ENCODE data around the gene ETNK2. TPM values are rescaled to one million over a fixed set of nuclear protein-coding genes. Genes with fewer than 3 reads are reported as not detected.

Gene ETNK2
- total and polyA plus RNA-seq, 2 of the 4 experiments (the other 2 are of a cell fraction) = 18.9 to 26.0 TPM

- TF ChIP-seq CEBPB (IDR thresholded peaks at IDR 0.05; ENCODE audit: low read depth, low read length) = no peak
Observed at GRCh38 chr1:204128464-204128963, 23.3 kb downstream of the ETNK2 start (continued).

- Histone ChIP-seq H3K4me1 (ENCODE audit: control insufficient read depth, insufficient read depth, low read length) (peaks cover 19% of the 10 kb centered on the region), H3K4ac (ENCODE audit: low read depth, low read length) (peak overlapping the region; percentile 70), H2BK20ac (ENCODE audit: low read depth, low read length) (peak overlapping the region; percentile 55; the same call in 1 of the 2 replicates), H4K5ac (ENCODE audit: low read depth, low read length) (no peak overlapping the region), H3K36me3 (ENCODE audit: control insufficient read depth, insufficient read depth, low read length) (peaks cover 5% of the 10 kb centered on the region), H3K9ac (ENCODE audit: low read depth, low read length) (no peak overlapping the region), H2AK5ac (ENCODE audit: low read depth, low read length) (peak overlapping the region; percentile 78), H3K18ac (ENCODE audit: low read depth, low read length) (no peak overlapping the region), H4K20me1 (ENCODE audit: insufficient read depth, low read length) (no peaks in the 10 kb centered on the region), H2BK15ac (ENCODE audit: low read depth, low read length) (peak overlapping the region; percentile 39; the same call in 1 of the 3 replicates), H2BK5ac (ENCODE audit: low read depth, low read length, poor library complexity, severe bottlenecking) (no peak overlapping the region), H3K56ac (ENCODE audit: extremely low read depth, insufficient read depth, low read length) (no peak overlapping the region), H2AFZ (replicated peaks; ENCODE audit: low read length, poor library complexity) (peak overlapping the region; percentile 35), H2BK120ac (ENCODE audit: low read depth, low read length) (no peak overlapping the region; the same call in 1 of the 2 replicates), H3K9me1 (ENCODE audit: insufficient read depth, low read length) (peaks cover 14% of the 10 kb centered on the region), H3K27ac (ENCODE audit: insufficient read depth, low read length) (no peak overlapping the region), H3K27me3 (ENCODE audit: control insufficient read depth, insufficient read depth, low read length) (no peaks in the 10 kb centered on the region), H4K91ac (ENCODE audit: insufficient read depth, low read depth, low read length) (peak overlapping the region; percentile 61; the same call in 1 of the 2 replicates), H3K14ac (replicated peaks; ENCODE audit: low read depth, low read length) (0 out of 2 replicates have a peak overlapping the region, but pooled peaks have one; percentile 31), H3K23ac (ENCODE audit: low read depth, low read length) (no peak overlapping the region), H3K9me3 (ENCODE audit: control insufficient read depth, insufficient read depth, low read length) (no peaks in the 10 kb centered on the region), H4K8ac (ENCODE audit: low read depth in 2 of 2, low read length in 2 of 2) (peak overlapping the region in 1 of 2 experiments; percentile 76; a peak in 2 of 4 replicates), H3K4me2 (ENCODE audit: low read depth, low read length) (no peak overlapping the region; the same call in 1 of the 2 replicates), H3K4me3 (ENCODE audit: insufficient read depth, low read depth, low read length) (no peak overlapping the region), H3K79me1 (ENCODE audit: low read depth in 1 of 2, low read length in 2 of 2) (no peaks in the 10 kb centered on the region), H2AK9ac (replicated peaks; ENCODE audit: low read depth, low read length, poor library complexity) (peak overlapping the region; percentile 76)
- WGBS, 2 experiments (ENCODE audit: extremely low coverage in 2 of 2, insufficient read length in 1 of 2) = 60% methylated on average over 1 of the region's 5 CpGs; no CpG with 5 or more reads in 1 of the 2 experiments
- ATAC-seq (ENCODE audit: low read depth) (peak; percentile 59), DNase-seq (peak; percentile 88)
- intact Hi-C loops (cut with micrococcal nuclease) = loop anchor here (1.0 to 2.0 kb wide), 4 partner anchors 54 to 267 kb away; partner anchors contain the start of genes SNRPE and SOX13
- ChIA-PET POLR2A (ENCODE audit: unreplicated experiment) (interaction anchor here (0.5 to 1.0 kb wide), 2 partner anchors 10 to 256 kb away, joined by 3 to 8 read pairs; no protein-coding TSS in a partner anchor), CTCF (interaction anchor here (0.6 to 7.8 kb wide), 10 partner anchors 18 to 284 kb away, joined by 3 to 95 read pairs (median 4); partner anchors contain the start of gene SOX13)
- no TSS peak for BruUV-seq (replicated peaks)
- dilution Hi-C loops (cut with HindIII; ENCODE audit: low sequenced_read_pairs, unreplicated experiment) = loop anchor here (25.0 kb wide), 1 partner anchor 265 kb away; the partner anchor contains the start of gene SNRPE
- in situ Hi-C loops (cut with MboI; ENCODE audit: low sequenced_read_pairs) = loop anchor here (5.0 kb wide), 1 partner anchor 255 kb away; no protein-coding TSS in a partner anchor
- TF ChIP-seq NFE2L2 (IDR thresholded peaks at IDR 0.05; ENCODE audit: low read depth, low read length) (no peak), CTCF (conservative IDR thresholded peaks at IDR 0.05; ENCODE audit: low read depth, low read length) (peak; percentile 99), CHD1 (IDR thresholded peaks at IDR 0.05; ENCODE audit: low read depth, low read length) (no peak), MAZ (IDR thresholded peaks at IDR 0.05; ENCODE audit: borderline replicate concordance, low read depth, low read length) (peak; percentile 80; the same call in 1 of the 2 replicates), ELK1 (IDR thresholded peaks at IDR 0.05; ENCODE audit: borderline replicate concordance, low read depth, low read length) (no peak), FOS (IDR thresholded peaks at IDR 0.05; ENCODE audit: low read depth, low read length) (no peak), USF2 (IDR thresholded peaks at IDR 0.05; ENCODE audit: low read depth, low read length) (0 out of 2 replicates have a peak, but pooled peaks have one; percentile 6), CEBPB (IDR thresholded peaks at IDR 0.05; ENCODE audit: low read depth, low read length) (peak; percentile 34; the same call in 1 of the 2 replicates), MXI1 (IDR thresholded peaks at IDR 0.05; ENCODE audit: borderline replicate concordance, low read depth, low read length) (no peak)
Observed at GRCh38 chr1:204127597-204128242, 24.1 kb downstream of the ETNK2 start.
